Stimulated activated CD4-positive, alpha-beta T cell treated with anti-CD3 and anti-CD28 coated beads, Interleukin-2, amount 100 ng/mL, for 24 hours (primary cell): ENCODE results near the gene PTCD2.
A peak's percentile ranks its signal among the peaks of the same experiment; 100 is the strongest.
"Not testable (repeated sequence)": the region's sequence is repeated elsewhere in the genome, so short reads cannot be mapped to it uniquely, and the experiment has no call there.

Source experiments
- DNase-seq, 2 donors: peaks; one replicate each; pipeline ENCODE4 v3.0.0-alpha.2; 2020

Gene PTCD2

GRCh38 chr5:72298136-72298535 is 22.0 kb upstream of the PTCD2 start:
- not testable (repeated sequence) for DNase-seq

DNA sequence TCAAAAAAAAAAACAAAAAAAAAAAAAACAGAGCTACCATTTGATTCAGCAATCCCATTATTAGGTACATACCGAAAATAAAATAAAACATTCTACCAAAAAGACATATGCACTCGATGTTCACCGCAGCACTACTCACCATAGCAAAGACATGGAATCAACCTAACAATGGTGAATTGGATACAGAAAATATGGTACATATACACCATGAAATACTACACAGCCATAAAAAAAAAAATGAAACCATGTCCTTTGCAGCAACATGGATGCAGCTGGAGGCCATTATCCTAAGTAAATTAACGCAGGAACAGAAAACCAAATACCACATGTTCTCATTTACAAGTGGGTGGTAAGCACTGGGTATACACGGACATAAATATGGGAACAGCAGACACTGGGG is 21.5 kb upstream of the PTCD2 start:
- no peak for DNase-seq

- DNase-seq: no peak
Observed at GRCh38 chr5:72300590-72301339, 19.4 kb upstream of the PTCD2 start.

DNA sequence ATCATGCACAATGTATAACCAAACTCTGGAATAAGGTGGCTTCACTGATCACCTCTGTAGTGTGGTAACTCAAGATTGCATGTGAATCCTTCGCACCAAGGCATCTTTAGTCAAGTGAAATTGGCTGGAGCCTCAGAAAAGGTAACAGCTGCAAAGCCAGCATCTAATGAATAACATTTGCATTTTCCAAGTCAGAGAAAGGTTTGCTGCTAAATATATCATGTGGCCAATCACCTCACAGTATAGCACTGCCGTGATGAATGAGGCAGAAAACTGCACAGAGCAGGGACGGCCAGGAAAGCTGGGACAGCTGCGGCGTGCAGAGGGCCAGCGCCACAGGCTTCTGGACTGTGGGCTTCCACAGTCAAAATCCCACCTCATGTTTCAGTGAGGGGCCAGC is 18.6 kb upstream of the PTCD2 start:
- no peak for DNase-seq

DNA sequence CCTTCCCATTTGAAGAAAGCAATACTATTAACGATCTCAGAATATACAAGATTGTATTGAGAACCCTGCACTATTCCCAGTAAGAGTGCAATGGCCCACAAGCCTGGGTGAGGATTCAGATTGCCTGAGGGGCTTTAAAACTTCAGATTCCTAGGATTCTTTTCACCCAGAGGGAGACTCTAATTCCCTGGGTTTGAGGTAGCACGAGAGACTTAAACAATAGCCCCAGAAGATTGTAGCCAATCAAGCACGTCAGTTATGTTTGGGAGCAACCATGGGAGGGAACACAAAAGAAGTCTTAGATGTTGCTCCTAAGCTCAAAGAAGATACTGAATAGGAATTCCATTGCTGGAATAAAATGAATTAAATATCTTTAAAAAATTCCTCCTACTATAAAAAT is 18.0 kb upstream of the PTCD2 start:
- DNase-seq: no peak

- no peak for DNase-seq
Observed at GRCh38 chr5:72305194-72306142, 14.7 kb upstream of the PTCD2 start.

GRCh38 chr5:72307573-72307967 is 12.6 kb upstream of the PTCD2 start:
- DNase-seq: no peak

GRCh38 chr5:72307968-72308852 is 12.0 kb upstream of the PTCD2 start:
- peak; percentile 94 to 96 for DNase-seq

- no peak for DNase-seq
Observed at GRCh38 chr5:72308853-72309191, 11.4 kb upstream of the PTCD2 start.

- no peak for DNase-seq
Observed at GRCh38 chr5:72313141-72313540, 7.0 kb upstream of the PTCD2 start.

DNA sequence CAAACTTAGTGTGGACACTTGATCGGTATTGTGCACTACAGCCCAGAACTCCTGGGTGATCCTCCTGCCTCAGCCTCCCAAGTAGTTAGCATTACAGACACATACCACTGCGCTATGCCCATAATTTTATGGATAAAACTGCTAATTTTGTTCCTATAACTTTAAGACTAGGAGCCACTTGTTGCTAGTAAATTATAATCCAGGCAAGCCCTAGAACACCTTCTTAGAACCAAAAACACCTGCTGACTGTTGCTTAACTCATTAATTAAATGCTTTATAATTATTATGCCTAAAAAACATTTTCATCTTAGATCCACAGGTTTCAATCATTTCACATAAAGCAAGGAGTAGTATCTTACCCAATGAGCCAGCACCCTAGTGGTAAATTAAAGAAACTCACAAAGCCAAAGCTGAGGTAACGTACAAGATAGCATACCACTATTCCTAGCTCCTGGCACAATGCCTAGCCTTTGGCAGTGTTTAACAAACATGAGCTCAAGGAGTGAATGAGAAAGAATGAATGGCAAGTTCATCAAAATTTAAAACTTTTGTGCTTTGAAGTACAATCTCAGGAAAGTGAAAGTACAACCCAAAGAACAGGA is 5.5 kb upstream of the PTCD2 start:
- DNase-seq: no peak

DNA sequence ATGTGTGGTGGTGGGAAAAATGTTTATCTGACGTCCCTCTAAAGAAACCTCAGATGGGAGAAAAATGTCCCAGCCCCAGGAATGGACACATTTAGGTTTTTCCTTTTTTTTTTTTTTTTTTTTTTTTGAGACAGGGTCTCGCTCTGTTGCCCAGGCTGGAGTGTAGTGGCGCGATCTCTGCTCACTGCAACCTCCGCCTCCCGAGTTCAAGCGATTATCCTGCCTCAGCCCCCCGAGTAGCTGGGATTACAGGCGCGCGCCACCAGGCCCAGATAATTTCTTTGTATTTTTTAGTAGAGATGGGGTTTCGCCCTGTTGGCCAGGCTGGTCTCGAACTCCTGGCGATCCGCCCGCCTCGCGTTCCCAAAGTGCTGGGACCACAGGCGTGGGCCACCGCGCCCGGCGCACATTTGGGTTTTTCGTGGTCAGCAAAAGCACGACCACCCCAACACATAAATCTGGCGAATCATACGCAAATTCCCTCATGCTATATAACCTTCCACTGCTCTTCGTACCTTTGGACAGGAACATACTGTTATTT is 668 bp upstream of the PTCD2 start:
- DNase-seq: peak; percentile 49 to 57

DNA sequence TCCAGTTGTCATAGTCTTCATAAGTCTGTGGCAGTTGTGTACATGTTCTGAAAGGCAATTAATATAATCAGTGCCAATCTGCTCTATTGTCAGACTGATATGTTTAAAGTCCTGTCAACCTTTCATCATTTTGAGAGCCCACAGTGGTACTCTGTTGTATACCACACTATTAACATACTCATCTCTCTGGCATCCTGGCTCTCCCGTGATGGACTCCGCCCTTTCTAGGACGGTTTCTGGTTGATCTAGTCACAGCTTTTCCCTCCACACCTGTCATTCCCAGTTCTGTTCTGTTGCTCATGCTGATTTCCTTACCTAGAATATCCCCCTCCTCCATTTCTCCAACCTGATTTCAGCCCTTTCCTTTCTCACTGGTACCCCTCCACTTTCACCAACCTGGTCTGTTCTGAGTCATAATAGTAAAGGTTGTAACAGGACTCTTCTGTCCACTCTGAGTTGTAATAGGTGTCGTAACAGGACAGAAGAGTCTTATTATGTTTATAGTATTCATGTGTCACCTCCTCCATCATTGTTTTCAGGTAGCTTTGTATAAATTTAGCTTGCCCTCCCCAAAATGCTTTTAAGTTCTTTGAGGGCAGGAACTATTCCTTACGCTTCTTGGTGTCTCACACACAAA is 4.1 kb downstream of the PTCD2 start:
- no peak for DNase-seq

DNA sequence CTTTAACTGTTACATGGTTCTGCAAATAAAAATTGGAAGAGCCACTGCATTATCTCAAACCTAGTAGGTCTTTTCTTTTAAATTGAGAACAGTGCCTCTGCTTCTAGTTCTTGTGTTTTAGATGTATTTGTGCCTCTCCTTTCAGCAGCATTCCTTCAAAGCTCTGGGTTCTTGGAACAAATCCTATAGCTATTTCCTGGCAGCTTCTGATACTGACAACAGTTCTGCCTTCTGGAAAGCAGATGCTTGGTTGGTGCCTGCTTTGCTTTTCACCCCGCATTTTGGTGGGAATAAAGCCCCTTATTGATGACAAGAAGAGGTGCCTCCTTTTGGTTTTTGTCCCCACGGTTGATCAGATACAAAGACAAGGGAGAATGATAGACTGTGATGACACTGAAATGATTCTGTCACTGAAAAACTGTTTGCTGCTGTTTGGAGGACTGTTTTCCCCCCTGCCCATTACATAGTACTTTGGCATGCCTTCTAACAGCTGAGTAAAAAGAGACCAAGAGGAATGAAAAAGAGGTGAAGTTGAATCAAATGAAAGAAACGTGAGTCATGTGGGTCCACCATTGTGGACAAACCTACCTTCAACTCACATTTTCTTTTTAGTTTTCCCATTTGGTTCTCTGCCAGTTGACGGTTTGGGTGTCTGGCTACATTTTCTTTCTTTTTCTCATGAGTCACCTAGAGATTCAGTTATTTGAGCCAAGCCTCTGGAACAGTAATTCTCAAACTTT is 5.6 kb downstream of the PTCD2 start:
- DNase-seq: no peak

GRCh38 chr5:72326306-72326649 is 6.1 kb downstream of the PTCD2 start:
- DNase-seq: no peak

DNA sequence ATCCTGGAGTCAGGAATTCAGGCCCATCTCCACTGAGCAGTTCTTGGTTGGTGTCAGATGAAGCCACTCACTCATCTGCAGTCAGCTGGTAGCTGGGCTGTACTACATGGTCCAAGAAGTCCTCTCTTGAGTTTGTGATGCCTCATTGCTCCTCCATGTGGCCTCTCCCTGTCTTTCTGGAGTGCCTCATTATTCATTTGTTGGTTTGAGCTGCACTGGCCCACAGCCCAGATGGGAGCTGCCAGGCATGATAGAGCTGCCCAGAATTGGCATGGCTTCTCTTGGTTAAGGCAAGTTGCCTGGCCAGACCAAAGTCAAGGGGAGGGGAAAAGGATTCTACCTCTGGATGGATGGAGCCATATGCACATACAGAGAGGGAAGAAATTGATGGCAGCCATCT is 8.0 kb downstream of the PTCD2 start:
- DNase-seq: no peak

DNA sequence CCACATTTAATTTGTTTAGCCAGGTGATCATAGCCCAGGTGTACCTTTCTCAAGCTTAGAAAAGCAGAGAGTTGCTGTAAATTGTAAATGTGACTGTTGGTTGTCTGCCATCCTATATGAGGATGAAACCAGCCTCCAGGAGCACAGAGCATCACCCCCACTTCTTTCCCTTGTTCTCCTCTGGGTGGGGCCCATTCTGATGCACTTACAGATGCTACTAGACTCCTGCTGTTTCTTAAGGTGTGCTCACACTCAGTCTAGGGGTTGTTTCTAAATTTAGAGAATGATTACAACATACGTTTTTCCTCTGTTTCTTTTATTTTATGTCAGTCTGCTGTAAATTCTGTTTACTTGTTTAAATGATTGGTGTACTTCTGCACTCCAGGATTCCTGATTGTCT is 10.5 kb downstream of the PTCD2 start:
- no peak for DNase-seq

GRCh38 chr5:72337159-72337558 is 17.0 kb downstream of the PTCD2 start:
- no peak for DNase-seq

- no peak for DNase-seq
Observed at GRCh38 chr5:72338689-72339209, 18.6 kb downstream of the PTCD2 start.

DNA sequence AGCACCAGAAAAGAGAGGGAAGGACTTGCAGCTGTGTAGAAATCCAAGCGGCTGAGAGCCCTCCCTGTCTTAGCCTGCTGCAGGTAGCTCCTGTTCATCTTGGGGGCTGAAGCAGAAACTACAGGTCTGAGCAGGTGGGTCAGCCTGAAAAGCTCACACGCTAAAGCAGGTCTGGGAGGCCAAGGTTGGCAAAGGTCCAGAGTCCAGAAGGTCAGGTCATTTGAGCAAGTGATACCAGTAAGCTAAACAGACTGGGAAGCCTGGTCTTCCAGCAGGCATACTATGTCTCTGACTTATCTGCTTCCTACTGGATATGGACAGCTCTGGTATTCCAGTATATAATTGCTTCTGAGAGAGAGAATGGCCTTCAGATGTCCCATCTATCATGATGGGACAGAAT is 26.2 kb downstream of the PTCD2 start:
- DNase-seq: no peak

DNA sequence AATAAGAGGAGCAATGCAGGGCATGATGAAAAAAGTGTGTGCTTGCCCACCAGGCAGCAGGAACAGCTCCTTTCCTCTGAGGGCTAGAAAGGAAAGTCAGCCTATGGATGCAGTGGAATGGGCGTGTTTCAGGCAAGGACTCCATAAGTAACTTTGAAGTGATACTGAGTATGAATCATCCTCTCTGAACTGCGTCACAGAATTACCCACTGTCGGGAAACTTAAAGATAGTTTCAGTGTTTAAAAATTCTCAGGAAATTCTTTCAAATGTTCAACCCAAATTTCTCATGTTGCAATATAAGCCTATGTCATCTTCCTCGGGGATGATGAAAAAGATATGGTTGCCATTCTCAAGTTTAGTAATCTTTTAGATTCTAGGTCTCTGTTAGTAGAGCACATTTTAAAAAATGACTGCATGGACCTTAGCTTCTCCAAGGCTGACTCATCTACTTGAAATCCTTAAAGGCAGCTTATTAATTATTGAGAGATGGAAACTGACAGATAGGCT is 27.7 kb downstream of the PTCD2 start:
- no peak for DNase-seq
